ENCODE results near the gene CRTAC1. TPM values are rescaled to one million over a fixed set of nuclear protein-coding genes. Genes with fewer than 3 reads are reported as not detected.

CRTAC1 gene
- total RNA-seq, 1 donor from 2014 or later = 2.3 TPM

DNA sequence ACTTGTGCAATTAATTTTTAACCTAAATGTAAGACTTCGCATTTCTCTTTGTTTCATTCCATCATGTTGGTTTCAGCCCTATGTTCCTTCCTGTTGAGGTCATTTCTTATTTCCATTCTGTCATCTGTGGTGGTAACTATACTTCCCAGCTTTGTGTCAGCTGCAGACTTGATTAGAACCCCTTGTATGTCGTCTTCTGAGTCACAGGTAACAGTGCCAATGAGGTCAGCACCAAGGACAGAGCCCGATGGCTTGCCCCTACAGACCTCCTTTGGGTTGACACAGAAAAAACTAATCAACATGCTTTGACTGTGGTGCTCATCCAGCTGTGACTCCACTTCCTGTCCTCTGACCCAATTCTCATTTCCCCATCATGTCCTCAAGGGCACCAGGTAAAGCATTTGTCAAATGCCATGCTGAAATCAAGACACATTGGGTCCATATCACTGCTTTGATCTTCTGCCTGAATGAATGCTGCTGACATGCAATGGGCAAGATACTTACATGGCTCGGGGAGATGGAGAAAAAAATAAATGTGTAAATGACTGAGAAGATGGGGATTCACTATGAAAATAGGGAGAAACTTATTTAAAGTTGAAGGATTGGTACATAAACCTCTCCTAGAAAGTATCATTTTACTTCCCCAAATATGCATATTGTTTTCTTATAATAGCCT, 25.6 kb upstream of the CRTAC1 start:
- H3K27me3 ChIP-seq (ENCODE audit: low read depth) = peaks cover 64% of the 10 kb centered on the region

DNA sequence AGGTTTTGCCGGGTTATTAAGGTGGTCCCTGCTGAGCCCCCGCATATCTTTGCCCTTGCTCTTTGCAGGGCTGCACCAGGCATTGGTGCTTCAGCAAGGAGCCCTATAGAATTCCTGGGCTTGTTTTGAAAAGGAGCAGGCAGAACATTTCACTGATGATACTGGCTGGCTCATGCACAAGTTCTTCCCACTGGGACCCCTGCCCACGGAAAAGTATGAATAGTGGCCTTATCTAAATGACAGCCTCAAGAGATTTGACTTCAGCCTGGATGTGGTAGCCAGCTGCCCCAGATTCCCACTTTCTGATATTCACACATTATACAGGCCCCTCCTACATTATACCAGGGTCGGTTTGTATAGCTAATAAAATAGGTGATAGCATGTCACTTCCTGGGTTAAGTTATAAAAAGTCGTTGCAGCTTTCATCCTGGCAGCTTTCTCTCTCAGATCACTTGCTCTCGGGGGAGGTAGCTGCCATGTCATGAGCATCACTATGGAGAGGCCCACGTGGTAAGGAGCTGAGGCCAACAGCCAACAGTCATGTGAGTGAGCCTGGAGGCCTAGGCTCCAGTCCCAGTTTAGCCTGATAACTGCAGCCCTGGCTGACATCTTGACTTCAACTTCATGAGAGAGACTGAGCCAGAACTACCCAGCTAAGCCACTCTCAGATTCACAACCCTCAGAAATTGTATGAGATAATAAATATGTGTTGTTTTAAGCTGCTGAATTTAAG, 16.8 kb upstream of the CRTAC1 start:
- peak; percentile 73 for DNase-seq
- H3K27ac ChIP-seq (replicated peaks) = peak overlapping the region; percentile 70
- peaks cover 24% of the 10 kb centered on the region for H3K27me3 ChIP-seq (ENCODE audit: low read depth)
- no peaks in the 10 kb centered on the region for H3K9me3 ChIP-seq (replicated peaks)
- peak overlapping the region; percentile 14 for H3K4me3 ChIP-seq
- TF ChIP-seq, protein P1, sequence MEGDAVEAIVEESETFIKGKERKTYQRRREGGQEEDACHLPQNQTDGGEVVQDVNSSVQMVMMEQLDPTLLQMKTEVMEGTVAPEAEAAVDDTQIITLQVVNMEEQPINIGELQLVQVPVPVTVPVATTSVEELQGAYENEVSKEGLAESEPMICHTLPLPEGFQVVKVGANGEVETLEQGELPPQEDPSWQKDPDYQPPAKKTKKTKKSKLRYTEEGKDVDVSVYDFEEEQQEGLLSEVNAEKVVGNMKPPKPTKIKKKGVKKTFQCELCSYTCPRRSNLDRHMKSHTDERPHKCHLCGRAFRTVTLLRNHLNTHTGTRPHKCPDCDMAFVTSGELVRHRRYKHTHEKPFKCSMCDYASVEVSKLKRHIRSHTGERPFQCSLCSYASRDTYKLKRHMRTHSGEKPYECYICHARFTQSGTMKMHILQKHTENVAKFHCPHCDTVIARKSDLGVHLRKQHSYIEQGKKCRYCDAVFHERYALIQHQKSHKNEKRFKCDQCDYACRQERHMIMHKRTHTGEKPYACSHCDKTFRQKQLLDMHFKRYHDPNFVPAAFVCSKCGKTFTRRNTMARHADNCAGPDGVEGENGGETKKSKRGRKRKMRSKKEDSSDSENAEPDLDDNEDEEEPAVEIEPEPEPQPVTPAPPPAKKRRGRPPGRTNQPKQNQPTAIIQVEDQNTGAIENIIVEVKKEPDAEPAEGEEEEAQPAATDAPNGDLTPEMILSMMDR (IDR thresholded peaks at IDR 0.05; ENCODE audit: borderline replicate concordance) = no peak
- H3K36me3 ChIP-seq = no peaks in the 10 kb centered on the region
- peaks cover 24% of the 10 kb centered on the region for H3K4me1 ChIP-seq
- intact Hi-C loops (cut with micrococcal nuclease) = no loop called here

More for the DNA sequence above, 25.6 kb upstream of the CRTAC1 start:
- no peak overlapping the region for H3K4me3 ChIP-seq
- TF ChIP-seq, protein P1 (IDR thresholded peaks at IDR 0.05; ENCODE audit: borderline replicate concordance) = no peak
- intact Hi-C loops (cut with micrococcal nuclease) = no loop called here
- no peaks in the 10 kb centered on the region for H3K4me1 ChIP-seq
- no peaks in the 10 kb centered on the region for H3K9me3 ChIP-seq (replicated peaks)
- DNase-seq = no peak
- no peaks in the 10 kb centered on the region for H3K36me3 ChIP-seq
- no peak overlapping the region for H3K27ac ChIP-seq (replicated peaks)

DNA sequence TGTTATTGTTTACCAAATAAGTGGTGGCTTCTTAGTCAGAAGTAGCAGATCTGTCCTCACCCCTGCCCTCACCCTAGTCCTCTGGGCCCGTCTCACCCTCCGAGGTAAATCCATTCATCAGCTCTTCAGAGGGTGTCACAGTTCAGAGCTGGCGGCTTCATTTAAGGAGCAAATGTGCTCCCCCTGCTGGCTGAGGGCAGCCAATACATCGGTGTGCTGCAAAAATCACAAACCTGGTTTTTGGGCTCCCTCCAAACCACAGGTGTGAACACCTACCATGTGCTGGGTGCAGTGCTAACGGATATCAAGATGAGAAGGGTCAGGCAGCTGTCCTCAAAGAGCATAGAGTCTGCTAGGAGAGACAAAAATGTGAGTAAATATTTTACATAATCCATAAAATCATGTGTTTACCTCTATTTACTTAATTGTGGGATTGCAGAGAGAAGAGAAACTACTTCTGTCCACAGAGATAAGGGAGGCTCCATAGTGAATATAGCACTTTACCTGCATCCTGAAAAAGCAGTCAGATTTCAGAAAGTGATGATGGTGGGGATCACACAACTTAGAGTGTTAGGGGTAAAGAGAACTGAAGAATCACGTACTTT, 15.5 kb upstream of the CRTAC1 start:
- intact Hi-C loops (cut with micrococcal nuclease) = no loop called here
- no peak for DNase-seq
- Histone ChIP-seq H3K4me3 (no peak overlapping the region), H3K9me3 (replicated peaks) (no peaks in the 10 kb centered on the region), H3K27me3 (ENCODE audit: low read depth) (peaks cover 35% of the 10 kb centered on the region), H3K36me3 (no peaks in the 10 kb centered on the region), H3K27ac (replicated peaks) (peak overlapping the region; percentile 70), H3K4me1 (peaks cover 24% of the 10 kb centered on the region)
- TF ChIP-seq, protein P1 (IDR thresholded peaks at IDR 0.05; ENCODE audit: borderline replicate concordance) = peak; percentile 92

DNA sequence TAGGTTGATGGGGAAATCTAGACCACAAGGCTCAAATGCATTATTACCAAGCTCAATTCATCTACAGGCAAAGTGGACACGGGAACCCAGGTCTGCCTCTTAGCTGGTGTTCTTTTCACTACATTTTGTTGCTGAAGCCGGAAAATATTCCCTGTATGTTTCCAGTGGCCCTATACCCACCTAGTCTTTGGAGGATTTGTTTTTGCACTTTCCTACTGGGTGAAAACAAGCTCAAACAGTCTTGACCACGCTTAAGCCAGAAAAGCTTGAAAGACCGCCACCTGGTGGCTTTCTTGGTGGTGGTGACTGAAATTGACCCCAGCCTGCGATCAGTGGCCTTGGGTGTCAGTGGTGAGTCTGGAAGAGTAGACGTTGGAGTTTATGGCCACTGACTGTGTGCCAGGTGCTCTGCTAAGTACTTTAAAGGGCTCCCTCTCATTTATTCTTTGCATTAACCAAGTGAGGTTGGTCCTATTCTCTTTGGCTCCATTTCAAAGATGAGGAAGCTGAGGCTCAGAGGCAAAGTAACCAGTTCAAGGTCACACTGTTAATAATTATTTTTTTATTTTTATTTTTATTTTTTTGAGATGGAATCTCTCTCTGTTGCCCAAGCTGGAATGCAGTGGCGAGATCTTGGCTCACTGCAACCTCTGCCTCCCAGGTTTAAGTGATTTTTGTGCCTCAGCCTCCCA, 11.1 kb upstream of the CRTAC1 start:
- Histone ChIP-seq H3K4me3 (no peak overlapping the region), H3K36me3 (no peaks in the 10 kb centered on the region), H3K4me1 (peaks cover 16% of the 10 kb centered on the region), H3K27me3 (ENCODE audit: low read depth) (peaks cover 77% of the 10 kb centered on the region), H3K27ac (replicated peaks) (no peak overlapping the region), H3K9me3 (replicated peaks) (no peaks in the 10 kb centered on the region)
- TF ChIP-seq, protein P1 (IDR thresholded peaks at IDR 0.05; ENCODE audit: borderline replicate concordance) = peak; percentile 73
- peak; percentile 44 for DNase-seq
- intact Hi-C loops (cut with micrococcal nuclease) = loop anchor here (5.0 kb wide), 1 partner anchor 129 kb away; no protein-coding TSS in a partner anchor

DNA sequence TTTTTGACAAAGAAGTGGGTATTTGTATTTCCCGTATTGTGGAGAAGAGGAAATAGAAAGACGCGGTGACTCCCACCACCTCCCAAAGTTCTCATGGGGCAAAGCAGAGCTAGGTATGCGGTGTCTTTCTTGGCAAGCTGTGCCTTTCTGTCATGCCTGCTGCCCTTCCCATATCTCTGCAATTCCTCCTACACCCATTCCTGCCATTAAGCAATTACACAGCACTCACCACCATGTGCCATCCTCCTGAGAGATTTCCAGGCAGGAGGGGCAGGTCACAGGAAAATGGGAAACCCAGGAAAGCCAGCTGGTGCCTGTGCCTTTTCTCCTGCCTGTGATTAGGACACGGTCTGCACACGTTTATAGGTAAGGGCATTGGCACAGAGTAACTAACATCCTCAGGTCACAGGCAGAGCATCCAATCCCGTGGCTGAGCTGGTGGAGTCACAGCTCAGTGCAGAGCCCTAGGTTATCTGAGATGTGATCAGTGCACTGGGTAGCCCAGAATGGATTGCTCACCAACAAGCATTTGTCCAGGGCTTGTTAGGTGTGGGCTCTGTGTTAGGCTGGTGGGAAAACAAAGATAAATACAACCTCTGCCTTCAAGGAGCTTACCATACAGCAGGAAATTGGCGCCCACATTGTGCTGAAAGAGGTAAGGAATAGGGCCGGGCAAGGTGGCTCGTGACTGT, 9.4 kb upstream of the CRTAC1 start:
- intact Hi-C loops (cut with micrococcal nuclease) = loop anchor here (5.0 kb wide), 1 partner anchor 128 kb away; no protein-coding TSS in a partner anchor
- Histone ChIP-seq H3K9me3 (replicated peaks) (no peaks in the 10 kb centered on the region), H3K27me3 (ENCODE audit: low read depth) (peaks cover 93% of the 10 kb centered on the region), H3K4me3 (no peak overlapping the region), H3K36me3 (no peaks in the 10 kb centered on the region), H3K27ac (replicated peaks) (no peak overlapping the region), H3K4me1 (peaks cover 6% of the 10 kb centered on the region)
- TF ChIP-seq, protein P1 (IDR thresholded peaks at IDR 0.05; ENCODE audit: borderline replicate concordance) = no peak
- no peak for DNase-seq
